ENCODE results near the gene ANKRD52. TPM values are rescaled to one million over a fixed set of nuclear protein-coding genes. Genes with fewer than 3 reads are reported as not detected.

The ANKRD52 gene
- total RNA-seq, 2 donors from 2014 or later: 24.6 to 34.5 TPM

GRCh38 chr12:56190695-56191155 lies 67.5 kb downstream of the ANKRD52 start:
- no peak for DNase-seq (ENCODE audit: low spot score)
- intact Hi-C loops (cut with DNase I): loop anchor here (2.0 to 5.0 kb wide), 3 partner anchors 32 to 72 kb away; partner anchors contain the start of gene ZC3H10 (in 1 of the 2)

GRCh38 chr12:56189918-56190694 lies 68.1 kb downstream of the ANKRD52 start:
- peak; percentile 94 for DNase-seq (ENCODE audit: low spot score)
- intact Hi-C loops (cut with DNase I): loop anchor here (2.0 to 5.0 kb wide), 3 partner anchors 33 to 72 kb away; partner anchors contain the start of gene ZC3H10 (in 1 of the 2)

GRCh38 chr12:56189099-56189917 lies 68.9 kb downstream of the ANKRD52 start, which contains the start of gene SMARCC2:
Gene SMARCC2, minus strand, starts transcription at chr12:56189483. Its CDS starts 22 bp downstream, at chr12:56189461.
- intact Hi-C loops (cut with DNase I): no loop called here
- DNase-seq (ENCODE audit: low spot score): peak; percentile 97

- DNase-seq (ENCODE audit: low spot score): no peak
- intact Hi-C loops (cut with DNase I): no loop called here
Measured at GRCh38 chr12:56188778-56189098, 69.4 kb downstream of the ANKRD52 start.

GRCh38 chr12:56188131-56188777 lies 69.9 kb downstream of the ANKRD52 start:
- intact Hi-C loops (cut with DNase I): no loop called here
- peak; percentile 19 for DNase-seq (ENCODE audit: low spot score)

Other genes with a start within 250 kb of the ANKRD52 start
- gene IKZF4, start 237.3 kb downstream of the ANKRD52 start, total RNA-seq: 1 to 10 TPM; 5.6 to 8.6 TPM
- 10 to 100 TPM; 33.2 to 45.2 TPM for gene RPS26, start 216.5 kb downstream of the ANKRD52 start, total RNA-seq
- gene ERBB3, start 178.2 kb downstream of the ANKRD52 start, total RNA-seq: 1 to 10 TPM in 1 of 2 donors, under 1 TPM in 1; 0.71 to 1.4 TPM
- gene PA2G4, start 153.8 kb downstream of the ANKRD52 start, total RNA-seq: 10 to 100 TPM; 59.3 to 71.7 TPM
- 1,000 to 10,000 TPM; 2,364 to 2,753 TPM for gene RPL41, start 141.8 kb downstream of the ANKRD52 start, total RNA-seq
- gene ZC3H10, start 140.1 kb downstream of the ANKRD52 start, total RNA-seq: 1 to 10 TPM; 7.9 to 8.0 TPM
- 100 to 1,000 TPM; 113 to 120 TPM for gene ESYT1, start 130.1 kb downstream of the ANKRD52 start, total RNA-seq
- gene MYL6B, start 105.8 kb downstream of the ANKRD52 start, total RNA-seq: 10 to 100 TPM; 32.9 to 35.7 TPM
- 1,000 to 10,000 TPM; 3,219 to 3,986 TPM for gene MYL6, start 100.0 kb downstream of the ANKRD52 start, total RNA-seq
- gene SMARCC2, start 68.9 kb downstream of the ANKRD52 start, total RNA-seq: 10 to 100 TPM; 81.0 to 93.9 TPM
- gene RNF41, start 36.5 kb downstream of the ANKRD52 start, total RNA-seq: 10 to 100 TPM; 40.1 to 44.2 TPM
- gene NABP2, start 34.0 kb downstream of the ANKRD52 start, total RNA-seq: 10 to 100 TPM; 19.9 to 23.1 TPM
- gene SLC39A5, start 28.3 kb downstream of the ANKRD52 start, total RNA-seq: not detected
- gene COQ10A, start 8.6 kb upstream of the ANKRD52 start, total RNA-seq: 10 to 100 TPM in 1 of 2 donors, 1 to 10 TPM in 1; 9.6 to 10.1 TPM
- gene CS, start 41.9 kb upstream of the ANKRD52 start, total RNA-seq: 100 to 1,000 TPM; 109 to 115 TPM
- 10 to 100 TPM; 62.1 to 79.3 TPM for gene CNPY2, start 57.6 kb upstream of the ANKRD52 start, total RNA-seq
- 10 to 100 TPM; 29.4 to 40.7 TPM for gene PAN2, start 75.6 kb upstream of the ANKRD52 start, total RNA-seq
- gene IL23A, start 80.5 kb upstream of the ANKRD52 start, total RNA-seq: not detected
- 100 to 1,000 TPM; 108 to 113 TPM for gene STAT2, start 101.7 kb upstream of the ANKRD52 start, total RNA-seq
- not detected for gene APOF, start 104.5 kb upstream of the ANKRD52 start, total RNA-seq
- 1 to 10 TPM; 4.4 TPM for gene TIMELESS, start 191.0 kb upstream of the ANKRD52 start, total RNA-seq
- not detected for gene MIP, start 196.3 kb upstream of the ANKRD52 start, total RNA-seq
- 1 to 10 TPM; 1.7 to 2.3 TPM for gene SPRYD4, start 210.2 kb upstream of the ANKRD52 start, total RNA-seq
- under 1 TPM; 0.24 to 0.69 TPM for gene GLS2, start 229.8 kb upstream of the ANKRD52 start, total RNA-seq

Data from posterior vena cava (tissue), 2 donors.